H1 (cell line): ENCODE results near the gene CEP68. TPM values are rescaled to one million over a fixed set of nuclear protein-coding genes. Genes with fewer than 3 reads are reported as not detected.

Experiments
- polyA plus RNA-seq, 7 experiments: library from polyadenylated mRNA; depleted of rRNA in 3 of 7; stranded (reverse) in 5 of 7; unstranded in 2 of 7; fragments of >200 nt in 5 of 7; fragments of 200-250 nt in 2 of 7; gene quantifications; 1 replicate in 5 of 7; 2 replicates in 1 of 7; 4 replicates in 1 of 7; pipeline versions ENCODE4 v1.2.1 to v1.2.3, GENCODE V29; 2011 to 2013; ENCODE audit warnings: missing spikeins in 2 of 7, mixed read lengths in 2 of 7
- total RNA-seq: library from RNA; stranded (reverse); fragmentation: NEBNext Ultra II Directional; extraction: Animal tissue kit (Norgen Biotek cat#: 25700); gene quantifications from 2 replicates; pipeline ENCODE4 v1.2.1, GENCODE V29; 2021
- TF ChIP-seq, protein P1 (sequence below): fragments of 300-600 bp; sonication (generic); IDR thresholded peaks from 2 replicates; pipeline ENCODE4 v1.7.1; 2012; ENCODE audit warnings: low read length, moderate library complexity, mild to moderate bottlenecking, inconsistent platforms; ENCODE audit not compliant: insufficient replicate concordance

CEP68 gene
- total and polyA plus RNA-seq, 2 of the 8 experiments (the other 6 are each of a cell fraction or from before 2014, with no cell fraction given), result 23.2 to 24.7 TPM

GRCh38 chr2:65037178-65037577 is 19.0 kb upstream of the CEP68 start (continued):
- TF ChIP-seq, protein P1, sequence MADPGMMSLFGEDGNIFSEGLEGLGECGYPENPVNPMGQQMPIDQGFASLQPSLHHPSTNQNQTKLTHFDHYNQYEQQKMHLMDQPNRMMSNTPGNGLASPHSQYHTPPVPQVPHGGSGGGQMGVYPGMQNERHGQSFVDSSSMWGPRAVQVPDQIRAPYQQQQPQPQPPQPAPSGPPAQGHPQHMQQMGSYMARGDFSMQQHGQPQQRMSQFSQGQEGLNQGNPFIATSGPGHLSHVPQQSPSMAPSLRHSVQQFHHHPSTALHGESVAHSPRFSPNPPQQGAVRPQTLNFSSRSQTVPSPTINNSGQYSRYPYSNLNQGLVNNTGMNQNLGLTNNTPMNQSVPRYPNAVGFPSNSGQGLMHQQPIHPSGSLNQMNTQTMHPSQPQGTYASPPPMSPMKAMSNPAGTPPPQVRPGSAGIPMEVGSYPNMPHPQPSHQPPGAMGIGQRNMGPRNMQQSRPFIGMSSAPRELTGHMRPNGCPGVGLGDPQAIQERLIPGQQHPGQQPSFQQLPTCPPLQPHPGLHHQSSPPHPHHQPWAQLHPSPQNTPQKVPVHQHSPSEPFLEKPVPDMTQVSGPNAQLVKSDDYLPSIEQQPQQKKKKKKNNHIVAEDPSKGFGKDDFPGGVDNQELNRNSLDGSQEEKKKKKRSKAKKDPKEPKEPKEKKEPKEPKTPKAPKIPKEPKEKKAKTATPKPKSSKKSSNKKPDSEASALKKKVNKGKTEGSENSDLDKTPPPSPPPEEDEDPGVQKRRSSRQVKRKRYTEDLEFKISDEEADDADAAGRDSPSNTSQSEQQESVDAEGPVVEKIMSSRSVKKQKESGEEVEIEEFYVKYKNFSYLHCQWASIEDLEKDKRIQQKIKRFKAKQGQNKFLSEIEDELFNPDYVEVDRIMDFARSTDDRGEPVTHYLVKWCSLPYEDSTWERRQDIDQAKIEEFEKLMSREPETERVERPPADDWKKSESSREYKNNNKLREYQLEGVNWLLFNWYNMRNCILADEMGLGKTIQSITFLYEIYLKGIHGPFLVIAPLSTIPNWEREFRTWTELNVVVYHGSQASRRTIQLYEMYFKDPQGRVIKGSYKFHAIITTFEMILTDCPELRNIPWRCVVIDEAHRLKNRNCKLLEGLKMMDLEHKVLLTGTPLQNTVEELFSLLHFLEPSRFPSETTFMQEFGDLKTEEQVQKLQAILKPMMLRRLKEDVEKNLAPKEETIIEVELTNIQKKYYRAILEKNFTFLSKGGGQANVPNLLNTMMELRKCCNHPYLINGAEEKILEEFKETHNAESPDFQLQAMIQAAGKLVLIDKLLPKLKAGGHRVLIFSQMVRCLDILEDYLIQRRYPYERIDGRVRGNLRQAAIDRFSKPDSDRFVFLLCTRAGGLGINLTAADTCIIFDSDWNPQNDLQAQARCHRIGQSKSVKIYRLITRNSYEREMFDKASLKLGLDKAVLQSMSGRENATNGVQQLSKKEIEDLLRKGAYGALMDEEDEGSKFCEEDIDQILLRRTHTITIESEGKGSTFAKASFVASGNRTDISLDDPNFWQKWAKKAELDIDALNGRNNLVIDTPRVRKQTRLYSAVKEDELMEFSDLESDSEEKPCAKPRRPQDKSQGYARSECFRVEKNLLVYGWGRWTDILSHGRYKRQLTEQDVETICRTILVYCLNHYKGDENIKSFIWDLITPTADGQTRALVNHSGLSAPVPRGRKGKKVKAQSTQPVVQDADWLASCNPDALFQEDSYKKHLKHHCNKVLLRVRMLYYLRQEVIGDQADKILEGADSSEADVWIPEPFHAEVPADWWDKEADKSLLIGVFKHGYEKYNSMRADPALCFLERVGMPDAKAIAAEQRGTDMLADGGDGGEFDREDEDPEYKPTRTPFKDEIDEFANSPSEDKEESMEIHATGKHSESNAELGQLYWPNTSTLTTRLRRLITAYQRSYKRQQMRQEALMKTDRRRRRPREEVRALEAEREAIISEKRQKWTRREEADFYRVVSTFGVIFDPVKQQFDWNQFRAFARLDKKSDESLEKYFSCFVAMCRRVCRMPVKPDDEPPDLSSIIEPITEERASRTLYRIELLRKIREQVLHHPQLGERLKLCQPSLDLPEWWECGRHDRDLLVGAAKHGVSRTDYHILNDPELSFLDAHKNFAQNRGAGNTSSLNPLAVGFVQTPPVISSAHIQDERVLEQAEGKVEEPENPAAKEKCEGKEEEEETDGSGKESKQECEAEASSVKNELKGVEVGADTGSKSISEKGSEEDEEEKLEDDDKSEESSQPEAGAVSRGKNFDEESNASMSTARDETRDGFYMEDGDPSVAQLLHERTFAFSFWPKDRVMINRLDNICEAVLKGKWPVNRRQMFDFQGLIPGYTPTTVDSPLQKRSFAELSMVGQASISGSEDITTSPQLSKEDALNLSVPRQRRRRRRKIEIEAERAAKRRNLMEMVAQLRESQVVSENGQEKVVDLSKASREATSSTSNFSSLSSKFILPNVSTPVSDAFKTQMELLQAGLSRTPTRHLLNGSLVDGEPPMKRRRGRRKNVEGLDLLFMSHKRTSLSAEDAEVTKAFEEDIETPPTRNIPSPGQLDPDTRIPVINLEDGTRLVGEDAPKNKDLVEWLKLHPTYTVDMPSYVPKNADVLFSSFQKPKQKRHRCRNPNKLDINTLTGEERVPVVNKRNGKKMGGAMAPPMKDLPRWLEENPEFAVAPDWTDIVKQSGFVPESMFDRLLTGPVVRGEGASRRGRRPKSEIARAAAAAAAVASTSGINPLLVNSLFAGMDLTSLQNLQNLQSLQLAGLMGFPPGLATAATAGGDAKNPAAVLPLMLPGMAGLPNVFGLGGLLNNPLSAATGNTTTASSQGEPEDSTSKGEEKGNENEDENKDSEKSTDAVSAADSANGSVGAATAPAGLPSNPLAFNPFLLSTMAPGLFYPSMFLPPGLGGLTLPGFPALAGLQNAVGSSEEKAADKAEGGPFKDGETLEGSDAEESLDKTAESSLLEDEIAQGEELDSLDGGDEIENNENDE, result no peak
